K562 (cell line): ENCODE data around the gene IGFL1. TPM values are rescaled to one million over a fixed set of nuclear protein-coding genes. Genes with fewer than 3 reads are reported as not detected.

Experiments
- CHD7 ChIP-seq: fragments of 200-600 bp; sonication (generic); IDR thresholded peaks from one replicate; pipeline ENCODE4 v1.6.1; 2012; ENCODE audit warnings: mild to moderate bottlenecking, low read depth, low read length, inconsistent platforms
- E2F4 ChIP-seq: sonication (generic); formaldehyde crosslinking; IDR thresholded peaks from 2 replicates; pipeline ENCODE4 v1.8.0; 2022; ENCODE audit warnings: mild to moderate bottlenecking, low read depth, missing genetic modification reagents
- ELF4 ChIP-seq: fragments of 450-650 bp; formaldehyde crosslinking; IDR thresholded peaks from 2 replicates; pipeline ENCODE4 v1.4.0; 2022; ENCODE audit warnings: missing genetic modification characterization
- ESRRA ChIP-seq: fragments of 450-650 bp; IDR thresholded peaks from 2 replicates; pipeline ENCODE4 v1.6.1; 2014; ENCODE audit warnings: low read depth, mild to moderate bottlenecking, moderate library complexity, borderline replicate concordance
- FOXM1 ChIP-seq, 2 experiments: fragments of 450-650 bp in 1 of 2; sonication (generic) in 1 of 2; formaldehyde crosslinking in 1 of 2; IDR thresholded peaks; 2 replicates each; pipeline versions ENCODE4 v1.6.1 to v1.9.0; 2017 to 2022; ENCODE audit warnings: low read depth in 2 of 2, mild to moderate bottlenecking in 2 of 2, missing genetic modification reagents in 1 of 2, moderate library complexity in 1 of 2
- MLLT1 ChIP-seq, 2 experiments: fragments of 450-650 bp; IDR thresholded peaks; 2 replicates each; pipeline ENCODE4 v1.6.1; 2016
- NRF1 ChIP-seq, 2 experiments: fragments of 450-650 bp; IDR thresholded peaks in 1 of 2; conservative IDR thresholded peaks in 1 of 2; 2 replicates each; pipeline ENCODE4 v1.6.1; 2014; ENCODE audit warnings: mild to moderate bottlenecking in 2 of 2
- PCBP1 ChIP-seq: fragments of 200-400 bp; formaldehyde crosslinking; IDR thresholded peaks from 2 replicates; pipeline ENCODE4 v1.6.1; 2018; ENCODE audit warnings: mild to moderate bottlenecking, low read depth, low read length; ENCODE audit not compliant: poor library complexity, severe bottlenecking
- RBFOX2 ChIP-seq: fragments of 200-400 bp; formaldehyde crosslinking; IDR thresholded peaks from 2 replicates; pipeline ENCODE4 v1.6.1; 2017; ENCODE audit warnings: low read depth, mild to moderate bottlenecking, low read length, moderate library complexity
- ZNF217 ChIP-seq: sonication (generic); formaldehyde crosslinking; IDR thresholded peaks from 2 replicates; pipeline ENCODE4 v1.8.0; 2022; ENCODE audit warnings: mild to moderate bottlenecking, missing genetic modification reagents
- ZNF551 ChIP-seq: fragments of 250-450 bp; sonication (Bioruptor Pico); IDR thresholded peaks from 2 replicates; pipeline ENCODE4 v1.5.0; 2021; ENCODE audit warnings: mild to moderate bottlenecking, moderate library complexity
- polyA plus RNA-seq, 8 experiments: library from polyadenylated mRNA; depleted of rRNA in 4 of 8; stranded (reverse) in 5 of 8; unstranded in 3 of 8; fragments of >200 nt; fragmentation: Nextera tagmentation in 2 of 8; fragmentation: Illumina TruSeq in 1 of 8; extraction: Ambion mirVana in 2 of 8; extraction: Trizol in 1 of 8; gene quantifications; 2 replicates each; pipeline versions ENCODE4 v1.2.1 to v1.2.3, GENCODE V29; 2011 to 2014; ENCODE audit warnings: inconsistent platforms in 1 of 8, missing spikeins in 1 of 8
- total RNA-seq, 7 experiments: library from RNA; depleted of rRNA in 6 of 7; stranded (reverse); fragments of >200 nt in 6 of 7; fragmentation: Illumina TruSeq in 2 of 7; extraction: Trizol in 2 of 7; gene quantifications; 2 replicates each; pipeline versions ENCODE4 v1.2.1 to v1.2.3, GENCODE V29; 2011 to 2021; ENCODE audit warnings: low replicate concordance in 1 of 7

IGFL1 gene
- total and polyA plus RNA-seq, 9 of the 15 experiments (the other 6 are each of a cell fraction or from before 2014, with no cell fraction given), result not detected

DNA sequence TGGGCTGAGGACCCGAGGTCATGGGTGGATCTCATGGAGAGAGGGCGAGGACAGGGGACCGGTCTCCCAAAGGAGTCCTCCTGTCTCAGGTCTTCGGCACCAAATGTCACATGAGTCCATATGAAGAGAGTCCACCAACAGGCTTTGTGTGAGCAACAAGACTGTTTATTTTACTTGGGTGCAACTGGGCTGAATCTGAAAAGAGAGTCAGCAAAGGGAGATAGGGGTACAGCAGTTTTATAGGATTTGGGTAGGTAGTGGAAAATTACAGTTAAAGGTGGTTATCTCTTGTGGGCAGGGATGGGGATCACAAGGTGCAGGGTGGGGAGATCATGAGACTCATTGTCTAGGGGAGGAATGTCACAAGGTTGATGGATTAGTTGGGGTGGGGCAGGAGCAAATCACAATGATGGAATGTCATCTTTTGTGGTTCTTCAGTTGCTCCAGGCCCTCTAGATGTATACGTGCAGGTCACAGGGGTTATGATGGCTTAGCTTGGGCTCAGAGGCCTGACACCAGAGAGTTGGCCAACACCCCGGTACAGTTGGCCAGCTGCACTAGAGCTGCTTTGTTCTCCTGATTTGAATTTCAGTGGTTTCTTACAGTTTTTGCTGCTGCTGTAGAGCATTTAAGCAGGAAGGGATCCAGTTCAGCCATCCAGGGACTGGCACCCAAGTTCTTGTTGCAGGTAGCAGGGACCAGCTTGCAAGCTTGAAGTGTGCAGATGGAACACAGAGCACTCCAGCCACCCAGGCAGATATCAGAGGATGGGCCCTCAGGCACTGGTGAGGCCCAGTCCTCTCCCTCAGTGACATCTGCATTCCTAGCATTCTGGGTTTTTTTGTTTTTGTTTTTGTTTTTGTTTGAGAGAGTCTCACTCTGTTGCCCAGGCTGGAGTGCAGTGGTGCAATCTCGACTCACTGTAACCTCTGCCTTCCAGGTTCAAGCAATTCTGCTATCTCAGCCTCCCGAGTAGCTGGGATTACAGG lies 26.4 kb upstream of the IGFL1 start (continued):
- TF ChIP-seq CHD7 (no peak), E2F4 (CRISPR knock-in tag) (no peak), MLLT1 (IDR thresholded peaks at IDR 0.05) (peak in 1 of 2 experiments; percentile 82; a peak in 1 of 4 replicates), NRF1 (conservative IDR thresholded peaks at IDR 0.05 in 1 of 2, IDR thresholded peaks at IDR 0.05 in 1 of 2) (no peak), FOXM1 (IDR thresholded peaks at IDR 0.05; ENCODE audit: low read depth) (no peak), FOXM1 (CRISPR knock-in tag; IDR thresholded peaks at IDR 0.05; ENCODE audit: low read depth) (no peak), RBFOX2 (no peak), ZNF217 (CRISPR knock-in tag) (no peak), ZNF551 (CRISPR knock-in tag) (no peak), ESRRA (peak; percentile 33; the same call in 1 of the 2 replicates), PCBP1 (no peak), ELF4 (peak; percentile 86)
